Measurements from ENCODE around the gene LYSMD1. TPM values are rescaled to one million over a fixed set of nuclear protein-coding genes. Genes with fewer than 3 reads are reported as not detected.

The LYSMD1 gene
- total RNA-seq, 1 donor from 2014 or later, result 21.9 TPM

DNA sequence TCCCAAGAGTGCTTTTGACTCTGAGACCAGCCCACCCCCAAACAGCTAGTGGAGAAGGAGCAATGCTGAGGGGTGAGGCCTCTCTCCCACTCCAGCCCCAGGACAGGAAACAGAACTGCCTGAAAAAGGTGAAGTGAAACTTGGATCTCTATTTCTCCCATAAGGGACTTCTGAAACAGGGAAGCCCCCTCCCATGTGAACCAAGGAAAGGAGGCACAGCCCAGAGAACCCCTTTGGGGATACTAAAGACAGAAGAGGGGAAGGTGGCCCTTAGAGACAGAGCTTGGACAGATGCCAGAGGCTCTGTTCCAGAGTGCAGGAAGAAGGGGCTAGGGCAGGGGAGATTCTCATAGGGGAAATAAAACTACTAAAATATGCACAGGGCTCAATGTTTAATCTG is 6.3 kb downstream of the LYSMD1 start:
- H3K27ac Mint-ChIP-seq (ENCODE audit: unreplicated experiment), result no peak overlapping the region
- TF ChIP-seq, protein P1, sequence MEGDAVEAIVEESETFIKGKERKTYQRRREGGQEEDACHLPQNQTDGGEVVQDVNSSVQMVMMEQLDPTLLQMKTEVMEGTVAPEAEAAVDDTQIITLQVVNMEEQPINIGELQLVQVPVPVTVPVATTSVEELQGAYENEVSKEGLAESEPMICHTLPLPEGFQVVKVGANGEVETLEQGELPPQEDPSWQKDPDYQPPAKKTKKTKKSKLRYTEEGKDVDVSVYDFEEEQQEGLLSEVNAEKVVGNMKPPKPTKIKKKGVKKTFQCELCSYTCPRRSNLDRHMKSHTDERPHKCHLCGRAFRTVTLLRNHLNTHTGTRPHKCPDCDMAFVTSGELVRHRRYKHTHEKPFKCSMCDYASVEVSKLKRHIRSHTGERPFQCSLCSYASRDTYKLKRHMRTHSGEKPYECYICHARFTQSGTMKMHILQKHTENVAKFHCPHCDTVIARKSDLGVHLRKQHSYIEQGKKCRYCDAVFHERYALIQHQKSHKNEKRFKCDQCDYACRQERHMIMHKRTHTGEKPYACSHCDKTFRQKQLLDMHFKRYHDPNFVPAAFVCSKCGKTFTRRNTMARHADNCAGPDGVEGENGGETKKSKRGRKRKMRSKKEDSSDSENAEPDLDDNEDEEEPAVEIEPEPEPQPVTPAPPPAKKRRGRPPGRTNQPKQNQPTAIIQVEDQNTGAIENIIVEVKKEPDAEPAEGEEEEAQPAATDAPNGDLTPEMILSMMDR (IDR thresholded peaks at IDR 0.05; ENCODE audit: partially characterized antibody, unreplicated experiment), result no peak
- no peaks in the 10 kb centered on the region for H3K36me3 Mint-ChIP-seq (ENCODE audit: unreplicated experiment)
- DNase-seq, result no peak
- H3K4me1 Mint-ChIP-seq (ENCODE audit: low read depth, unreplicated experiment), result peaks cover 11% of the 10 kb centered on the region
- H3K9me3 Mint-ChIP-seq (ENCODE audit: unreplicated experiment), result peaks cover 2% of the 10 kb centered on the region
- H3K27me3 Mint-ChIP-seq (ENCODE audit: unreplicated experiment), result no peaks in the 10 kb centered on the region
- H3K4me3 Mint-ChIP-seq (ENCODE audit: unreplicated experiment), result no peak overlapping the region

DNA sequence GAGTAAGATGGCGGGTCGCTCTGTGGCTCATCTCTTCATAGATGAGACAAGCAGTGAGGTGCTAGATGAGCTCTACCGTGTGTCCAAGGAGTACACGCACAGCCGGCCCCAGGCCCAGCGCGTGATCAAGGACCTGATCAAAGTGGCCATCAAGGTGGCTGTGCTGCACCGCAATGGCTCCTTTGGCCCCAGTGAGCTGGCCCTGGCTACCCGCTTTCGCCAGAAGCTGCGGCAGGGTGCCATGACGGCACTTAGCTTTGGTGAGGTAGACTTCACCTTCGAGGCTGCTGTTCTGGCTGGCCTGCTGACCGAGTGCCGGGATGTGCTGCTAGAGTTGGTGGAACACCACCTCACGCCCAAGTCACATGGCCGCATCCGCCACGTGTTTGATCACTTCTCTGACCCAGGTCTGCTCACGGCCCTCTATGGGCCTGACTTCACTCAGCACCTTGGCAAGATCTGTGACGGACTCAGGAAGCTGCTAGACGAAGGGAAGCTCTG is 6.9 kb downstream of the LYSMD1 start:
- Mint-ChIP-seq H3K27ac (ENCODE audit: unreplicated experiment) (no peak overlapping the region), H3K36me3 (ENCODE audit: unreplicated experiment) (no peaks in the 10 kb centered on the region), H3K4me1 (ENCODE audit: low read depth, unreplicated experiment) (peaks cover 11% of the 10 kb centered on the region), H3K27me3 (ENCODE audit: unreplicated experiment) (no peaks in the 10 kb centered on the region), H3K4me3 (ENCODE audit: unreplicated experiment) (no peak overlapping the region), H3K9me3 (ENCODE audit: unreplicated experiment) (peaks cover 2% of the 10 kb centered on the region)
- DNase-seq, result no peak
- TF ChIP-seq, protein P1 (IDR thresholded peaks at IDR 0.05; ENCODE audit: partially characterized antibody, unreplicated experiment), result no peak

DNA sequence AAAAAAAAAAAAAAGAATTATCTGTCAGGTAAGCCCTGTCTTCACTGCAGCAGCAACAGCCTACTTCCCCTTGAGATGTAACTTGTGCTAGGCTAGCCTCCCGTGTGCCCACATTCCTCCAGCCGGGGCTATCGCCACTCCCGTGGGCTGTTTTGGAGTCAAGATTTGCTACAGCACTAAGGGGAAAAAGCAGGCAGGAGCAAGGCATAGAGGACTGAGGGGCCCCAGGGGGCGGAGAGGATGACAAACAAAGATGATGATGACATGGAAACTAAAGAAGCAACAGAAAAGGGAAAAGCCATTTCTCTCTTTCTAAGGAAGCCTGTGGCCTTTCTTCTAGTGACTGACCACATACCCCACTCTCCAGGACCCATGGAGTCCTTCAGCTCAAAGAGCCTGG is 7.4 kb downstream of the LYSMD1 start:
- no peak overlapping the region for H3K27ac Mint-ChIP-seq (ENCODE audit: unreplicated experiment)

DNA sequence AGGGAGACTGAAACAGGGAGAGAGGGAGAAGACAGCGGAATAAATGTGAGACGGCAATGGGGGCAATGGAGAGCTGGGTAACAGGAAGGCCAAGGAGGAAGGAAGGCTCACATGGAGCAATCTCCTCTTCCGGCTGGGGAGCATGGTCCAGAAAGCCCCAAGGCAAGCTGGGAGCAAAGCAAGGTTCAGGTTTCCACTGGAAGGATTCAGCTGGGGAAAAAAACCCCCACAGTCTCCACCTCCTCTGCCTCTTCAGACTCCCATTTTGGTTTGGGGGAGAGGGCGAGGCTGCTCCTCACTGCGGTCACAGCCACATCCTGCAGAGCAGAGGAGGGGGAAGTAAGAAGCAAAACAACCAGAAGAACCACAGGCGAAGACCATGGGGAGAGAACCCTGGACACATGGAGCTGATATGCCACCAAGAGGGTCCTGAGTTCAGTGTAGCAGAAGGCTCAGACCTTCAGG is 8.6 kb downstream of the LYSMD1 start:
- Mint-ChIP-seq H3K4me3 (ENCODE audit: unreplicated experiment) (peak overlapping the region; percentile 11), H3K9me3 (ENCODE audit: unreplicated experiment) (peaks cover 2% of the 10 kb centered on the region), H3K4me1 (ENCODE audit: low read depth, unreplicated experiment) (peaks cover 6% of the 10 kb centered on the region), H3K36me3 (ENCODE audit: unreplicated experiment) (no peaks in the 10 kb centered on the region), H3K27ac (ENCODE audit: unreplicated experiment) (no peak overlapping the region), H3K27me3 (ENCODE audit: unreplicated experiment) (no peaks in the 10 kb centered on the region)
- TF ChIP-seq, protein P1 (IDR thresholded peaks at IDR 0.05; ENCODE audit: partially characterized antibody, unreplicated experiment), result no peak
- DNase-seq, result no peak

More for the DNA sequence above, 7.4 kb downstream of the LYSMD1 start:
- Mint-ChIP-seq H3K36me3 (ENCODE audit: unreplicated experiment) (no peaks in the 10 kb centered on the region), H3K4me3 (ENCODE audit: unreplicated experiment) (no peak overlapping the region), H3K9me3 (ENCODE audit: unreplicated experiment) (peaks cover 2% of the 10 kb centered on the region), H3K4me1 (ENCODE audit: low read depth, unreplicated experiment) (peaks cover 11% of the 10 kb centered on the region), H3K27me3 (ENCODE audit: unreplicated experiment) (no peaks in the 10 kb centered on the region)
- TF ChIP-seq, protein P1 (IDR thresholded peaks at IDR 0.05; ENCODE audit: partially characterized antibody, unreplicated experiment), result no peak
- DNase-seq, result no peak

DNA sequence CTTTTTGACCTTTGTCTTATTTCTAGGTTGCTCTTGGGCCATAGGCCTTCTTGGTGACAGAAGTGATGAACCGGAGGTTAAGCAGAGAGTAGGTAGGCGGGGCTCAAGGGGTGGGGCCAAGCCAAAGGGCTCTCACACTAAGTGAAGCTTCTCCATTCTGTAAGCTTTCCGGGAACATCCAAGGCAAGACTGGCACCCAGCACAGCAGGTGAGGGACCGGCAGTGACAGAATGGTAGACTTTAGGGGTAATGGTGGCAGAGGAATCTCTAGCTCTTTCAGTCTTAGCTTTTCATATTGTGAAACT is 9.2 kb downstream of the LYSMD1 start, which contains the start of gene TNFAIP8L2:
Gene TNFAIP8L2, plus strand, starts transcription at position 135 of the 305 bp plus-strand sequence. CDS start 2,049 bp downstream, outside the sequence.
- H3K9me3 Mint-ChIP-seq (ENCODE audit: unreplicated experiment), result peaks cover 4% of the 10 kb centered on the region
- no peak for DNase-seq
- no peaks in the 10 kb centered on the region for H3K36me3 Mint-ChIP-seq (ENCODE audit: unreplicated experiment)
- peak within 1 kb of the TSS; percentile 52 for H3K27ac Mint-ChIP-seq (ENCODE audit: unreplicated experiment)
- no peaks in the 10 kb centered on the region for H3K27me3 Mint-ChIP-seq (ENCODE audit: unreplicated experiment)
- peaks cover 6% of the 10 kb centered on the region for H3K4me1 Mint-ChIP-seq (ENCODE audit: low read depth, unreplicated experiment)
- H3K4me3 Mint-ChIP-seq (ENCODE audit: unreplicated experiment), result peak within 1 kb of the TSS; percentile 11
- TF ChIP-seq, protein P1 (IDR thresholded peaks at IDR 0.05; ENCODE audit: partially characterized antibody, unreplicated experiment), result no peak

All from glutamatergic neuron (in vitro differentiated cells).